ENCODE data around the gene CYP4Z1.

DNA sequence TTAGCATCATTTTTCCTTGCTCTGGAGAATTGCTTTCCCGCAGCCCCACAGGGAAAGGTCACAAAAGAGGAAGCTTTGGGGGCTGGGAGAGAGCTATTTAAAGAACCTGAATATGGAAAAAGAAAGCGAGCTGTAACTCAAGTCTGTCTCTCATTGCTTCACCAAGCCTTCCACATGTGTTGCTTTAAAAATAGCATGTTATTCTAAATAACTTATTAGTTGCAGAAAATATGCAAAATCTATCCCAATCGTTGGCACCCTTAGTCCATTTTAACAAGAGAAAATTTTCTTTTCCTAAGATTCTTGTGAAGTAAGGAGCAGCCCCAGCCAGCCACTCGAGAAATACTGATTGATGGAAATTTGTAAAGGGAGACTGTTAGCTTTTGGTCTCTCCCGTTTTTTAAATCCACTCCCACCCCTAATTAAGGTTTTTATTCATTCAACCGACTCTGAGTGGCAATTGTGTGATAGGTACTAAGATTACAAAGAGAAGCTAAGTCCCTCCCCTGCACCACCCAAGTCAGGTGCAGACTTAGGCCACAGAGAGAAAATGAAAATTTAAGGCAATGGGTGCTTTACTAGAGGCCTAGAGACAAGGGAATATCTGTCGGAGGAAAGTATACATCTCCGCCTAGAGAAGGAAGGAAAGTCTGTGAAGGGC, 42.8 kb upstream of the CYP4Z1 start:
- TF ChIP-seq, protein P1, sequence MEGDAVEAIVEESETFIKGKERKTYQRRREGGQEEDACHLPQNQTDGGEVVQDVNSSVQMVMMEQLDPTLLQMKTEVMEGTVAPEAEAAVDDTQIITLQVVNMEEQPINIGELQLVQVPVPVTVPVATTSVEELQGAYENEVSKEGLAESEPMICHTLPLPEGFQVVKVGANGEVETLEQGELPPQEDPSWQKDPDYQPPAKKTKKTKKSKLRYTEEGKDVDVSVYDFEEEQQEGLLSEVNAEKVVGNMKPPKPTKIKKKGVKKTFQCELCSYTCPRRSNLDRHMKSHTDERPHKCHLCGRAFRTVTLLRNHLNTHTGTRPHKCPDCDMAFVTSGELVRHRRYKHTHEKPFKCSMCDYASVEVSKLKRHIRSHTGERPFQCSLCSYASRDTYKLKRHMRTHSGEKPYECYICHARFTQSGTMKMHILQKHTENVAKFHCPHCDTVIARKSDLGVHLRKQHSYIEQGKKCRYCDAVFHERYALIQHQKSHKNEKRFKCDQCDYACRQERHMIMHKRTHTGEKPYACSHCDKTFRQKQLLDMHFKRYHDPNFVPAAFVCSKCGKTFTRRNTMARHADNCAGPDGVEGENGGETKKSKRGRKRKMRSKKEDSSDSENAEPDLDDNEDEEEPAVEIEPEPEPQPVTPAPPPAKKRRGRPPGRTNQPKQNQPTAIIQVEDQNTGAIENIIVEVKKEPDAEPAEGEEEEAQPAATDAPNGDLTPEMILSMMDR (conservative IDR thresholded peaks at IDR 0.05) = no peak
- no peak for TF ChIP-seq ZFX (IDR thresholded peaks at IDR 0.05)
